PC-9 (cell line): ENCODE results near the gene STK40. TPM values are rescaled to one million over a fixed set of nuclear protein-coding genes. Genes with fewer than 3 reads are reported as not detected.

Experiments used
- BruUV-seq: library from RNA; stranded (reverse); fragments of 400-500 nt; replicated peaks from 2 replicates; lab custom pipeline; 2021; lab: Mats Ljungman, UMichigan
- CTCF ChIA-PET: fragments of 300-600 bp; sonication (Branson Sonifier 250); formaldehyde crosslinking; loops from one replicate; lab custom pipeline; 2022; ENCODE audit warnings: antibody characterized with exemption; lab: Charles Lee
- POLR2A ChIA-PET: fragments of 300-600 bp; sonication (Branson Sonifier 250); formaldehyde crosslinking; loops from one replicate; lab custom pipeline; 2022; ENCODE audit warnings: antibody characterized with exemption; ENCODE audit not compliant: unreplicated experiment; lab: Charles Lee
- DNase-seq, 2 experiments: peaks; one replicate each; pipeline versions ENCODE4 v3.0.0 to v3.0.0-alpha.2; 2015 to 2022; ENCODE audit warnings: mixed read lengths in 1 of 2
- H2AFZ ChIP-seq: fragments of 200-600 bp; sonication (generic); 2 replicates; pipeline ENCODE4 v1.8.1; 2017; ENCODE audit warnings: antibody characterized with exemption
- H3F3A ChIP-seq: fragments of 200-600 bp; sonication (generic); 2 replicates; pipeline ENCODE4 v1.8.1; 2017; ENCODE audit warnings: antibody characterized with exemption, mild to moderate bottlenecking, low read depth; ENCODE audit not compliant: insufficient read depth
- H3K27ac ChIP-seq: fragments of 200-600 bp; sonication (generic); 2 replicates; pipeline ENCODE4 v1.6.1; 2016; ENCODE audit warnings: mixed run types
- H3K27me3 ChIP-seq: fragments of 200-600 bp; sonication (generic); 2 replicates; pipeline ENCODE4 v1.6.1; 2016; ENCODE audit warnings: low read depth, mixed run types; ENCODE audit not compliant: insufficient read depth
- H3K36me3 ChIP-seq: fragments of 200-600 bp; sonication (generic); 2 replicates; pipeline ENCODE4 v1.6.1; 2016; ENCODE audit warnings: low read depth, mixed run types
- H3K4me1 ChIP-seq: fragments of 200-600 bp; sonication (generic); replicated peaks from 2 replicates; pipeline ENCODE4 v1.6.1; 2016; ENCODE audit warnings: mixed run types; ENCODE audit not compliant: insufficient read depth
- H3K4me2 ChIP-seq: fragments of 200-600 bp; sonication (generic); 2 replicates; pipeline ENCODE4 v1.6.1; 2017; ENCODE audit warnings: mixed run types
- H3K4me3 ChIP-seq: fragments of 200-600 bp; sonication (generic); 2 replicates; pipeline ENCODE4 v1.6.1; 2016; ENCODE audit warnings: mixed run types
- H3K79me2 ChIP-seq: fragments of 200-600 bp; sonication (generic); 2 replicates; pipeline ENCODE4 v1.6.1; 2017; ENCODE audit warnings: low read depth, mixed run types
- H3K9me2 ChIP-seq: fragments of 200-600 bp; sonication (generic); 2 replicates; pipeline ENCODE4 v1.8.1; 2017; ENCODE audit warnings: mild to moderate bottlenecking; ENCODE audit not compliant: insufficient read depth
- H3K9me3 ChIP-seq: fragments of 200-600 bp; sonication (generic); 2 replicates; pipeline ENCODE4 v1.8.1; 2016; ENCODE audit warnings: low read depth; ENCODE audit not compliant: insufficient read depth
- H4K20me1 ChIP-seq: fragments of 200-600 bp; sonication (generic); 2 replicates; pipeline ENCODE4 v1.8.1; 2017; ENCODE audit not compliant: insufficient read depth
- CTCF ChIP-seq: fragments of 200-600 bp; sonication (generic); conservative IDR thresholded peaks from 2 replicates; pipeline ENCODE4 v1.6.1; 2017; ENCODE audit warnings: mixed run types, antibody characterized with exemption, mild to moderate bottlenecking, moderate library complexity
- EZH2 ChIP-seq: fragments of 200-600 bp; sonication (generic); IDR thresholded peaks from 2 replicates; pipeline ENCODE4 v1.8.0; 2017; ENCODE audit warnings: antibody characterized with exemption, low read depth
- intact Hi-C: fragments of 100-400 bp; cut with micrococcal nuclease; formaldehyde crosslinking; loops from one replicate; pipeline ENCODE4 v1.10.0; 2022; ENCODE audit not compliant: unreplicated experiment
- total RNA-seq: library from RNA; stranded (reverse); gene quantifications from 2 replicates; pipeline ENCODE4 v1.2.3, GENCODE V29; 2021

The STK40 gene
- total RNA-seq, 1 experiment from 2014 or later, result 59.2 TPM

GRCh38 chr1:36346741-36347370 lies 38.9 kb downstream of the STK40 start:
- no peak overlapping the region for H3K27ac ChIP-seq
- POLR2A ChIA-PET, result no interaction called here

GRCh38 chr1:36345353-36345752 lies 40.4 kb downstream of the STK40 start:
- H3F3A ChIP-seq, result peaks cover 44% of the 10 kb centered on the region
- ChIA-PET CTCF (no interaction called here), POLR2A (interaction anchor here (0.6 kb wide), 1 partner anchor 72 kb away, joined by 4 read pairs; no protein-coding TSS in a partner anchor)
- intact Hi-C loops, result no loop called here
- no peak overlapping the region for H3K4me3 ChIP-seq
- no peak overlapping the region for H3K4me2 ChIP-seq
- DNase-seq, result no peak
- H3K9me2 ChIP-seq, result no peaks in the 10 kb centered on the region
- H3K9me3 ChIP-seq, result no peaks in the 10 kb centered on the region
- TF ChIP-seq CTCF, result no peak
- TF ChIP-seq EZH2, result no peak
- peaks cover 39% of the 10 kb centered on the region for H3K4me1 ChIP-seq
- no peaks in the 10 kb centered on the region for H3K27me3 ChIP-seq
- H3K36me3 ChIP-seq, result peaks cover 21% of the 10 kb centered on the region
- no peak overlapping the region for H2AFZ ChIP-seq
- no peaks in the 10 kb centered on the region for H4K20me1 ChIP-seq
- BruUV-seq, result no TSS peak
- peaks cover 4% of the 10 kb centered on the region; the same call in 1 of the 2 replicates for H3K79me2 ChIP-seq
- H3K27ac ChIP-seq, result no peak overlapping the region

More at GRCh38 chr1:36346741-36347370, 38.9 kb downstream of the STK40 start:
- Histone ChIP-seq H3K9me2 (no peaks in the 10 kb centered on the region), H3K27me3 (no peaks in the 10 kb centered on the region), H3K4me1 (peaks cover 54% of the 10 kb centered on the region), H3K4me2 (no peak overlapping the region), H3K9me3 (no peaks in the 10 kb centered on the region), H4K20me1 (no peaks in the 10 kb centered on the region), H3K79me2 (peaks cover 4% of the 10 kb centered on the region; the same call in 1 of the 2 replicates), H3K4me3 (no peak overlapping the region), H3F3A (peaks cover 59% of the 10 kb centered on the region), H3K36me3 (peaks cover 21% of the 10 kb centered on the region), H2AFZ (no peak overlapping the region)
- DNase-seq, result no peak
- BruUV-seq, result no TSS peak
- TF ChIP-seq CTCF, result no peak
- TF ChIP-seq EZH2, result no peak
- CTCF ChIA-PET, result no interaction called here
- intact Hi-C loops, result no loop called here

GRCh38 chr1:36344395-36344680 lies 41.4 kb downstream of the STK40 start:
- CTCF ChIA-PET, result interaction anchor here (0.6 kb wide), 2 partner anchors 245 to 1344 kb away, joined by 4 to 12 read pairs; no protein-coding TSS in a partner anchor
- Histone ChIP-seq H3K4me1 (peaks cover 29% of the 10 kb centered on the region), H3K27ac (peak overlapping the region; percentile 75), H3K9me3 (no peaks in the 10 kb centered on the region), H4K20me1 (no peaks in the 10 kb centered on the region), H3K4me2 (no peak overlapping the region), H3K4me3 (no peak overlapping the region), H3K9me2 (no peaks in the 10 kb centered on the region), H3K36me3 (peaks cover 20% of the 10 kb centered on the region), H2AFZ (no peak overlapping the region), H3K79me2 (0 out of 2 replicates have a peak, but pooled peaks cover 4% of the 10 kb centered on the region), H3K27me3 (no peaks in the 10 kb centered on the region), H3F3A (peaks cover 38% of the 10 kb centered on the region)
- no TSS peak for BruUV-seq
- no peak for DNase-seq
- TF ChIP-seq EZH2, result no peak
- POLR2A ChIA-PET, result no interaction called here
- intact Hi-C loops, result loop anchor here (5.0 kb wide), 2 partner anchors 208 to 833 kb away; no protein-coding TSS in a partner anchor
